H1 (cell line): ENCODE data around the gene ITPK1. TPM values are rescaled to one million over a fixed set of nuclear protein-coding genes. Genes with fewer than 3 reads are reported as not detected.

Source experiments
- CTCF ChIA-PET: fragments of 300-600 bp; sonication (Branson Sonifier 250); formaldehyde crosslinking; loops from one replicate; lab custom pipeline; 2021; ENCODE audit not compliant: partially characterized antibody; lab: Charles Lee
- POLR2A ChIA-PET: fragments of 300-600 bp; sonication (Branson Sonifier 250); formaldehyde crosslinking; loops from one replicate; lab custom pipeline; 2021; ENCODE audit warnings: inconsistent platforms; ENCODE audit not compliant: partially characterized antibody; lab: Charles Lee
- DNase-seq, 2 experiments: peaks; one replicate each; pipeline versions ENCODE4 v3.0.0 to v3.0.0-alpha.2; 2010 to 2022; ENCODE audit warnings: low spot score in 2 of 2, low read depth in 1 of 2, mixed read lengths in 1 of 2
- FAIRE-seq: peaks from 2 replicates; lab custom pipeline; 2011; peaks lifted over from hg19 to GRCh38; lab: Jason Lieb, UNC
- H2AFZ ChIP-seq: 2 replicates; pipeline ENCODE4 v1.8.1; 2012; ENCODE audit warnings: low read length, inconsistent platforms
- H2AK5ac ChIP-seq: 2 replicates; pipeline ENCODE4 v1.6.1; 2013; ENCODE audit warnings: low read depth, low read length
- H2BK120ac ChIP-seq: replicated peaks from 2 replicates; pipeline ENCODE3; 2013; ENCODE audit warnings: low read depth, low read length, inconsistent platforms
- H2BK12ac ChIP-seq: 2 replicates; pipeline ENCODE4 v1.6.1; 2013; ENCODE audit warnings: low read depth, low read length
- H2BK15ac ChIP-seq: 2 replicates; pipeline ENCODE4 v1.6.1; 2013; ENCODE audit warnings: low read length
- H2BK20ac ChIP-seq: 2 replicates; pipeline ENCODE4 v1.6.1; 2013; ENCODE audit warnings: low read length
- H2BK5ac ChIP-seq: 2 replicates; pipeline ENCODE4 v1.6.1; 2013; ENCODE audit warnings: low read depth, low read length
- H3K14ac ChIP-seq: 2 replicates; pipeline ENCODE4 v1.6.1; 2013; ENCODE audit warnings: inconsistent platforms; ENCODE audit not compliant: insufficient read length
- H3K18ac ChIP-seq: 2 replicates; pipeline ENCODE4 v1.6.1; 2013; ENCODE audit warnings: low read length; ENCODE audit errors: extremely low read depth
- H3K23ac ChIP-seq: 2 replicates; pipeline ENCODE4 v1.6.1; 2013; ENCODE audit warnings: inconsistent platforms; ENCODE audit not compliant: insufficient read length
- H3K23me2 ChIP-seq: 2 replicates; pipeline ENCODE4 v1.6.1; 2013; ENCODE audit warnings: low read depth, low read length
- H3K27ac ChIP-seq: 2 replicates; pipeline ENCODE4 v1.6.1; 2011; ENCODE audit warnings: low read depth, low read length, inconsistent platforms
- H3K27me3 ChIP-seq, 4 experiments: replicated peaks in 1 of 4; 1 replicate in 1 of 4; 2 replicates in 3 of 4; pipeline versions ENCODE4 v1.6.1 to v1.8.1; 2011 to 2013; ENCODE audit warnings: low read length in 3 of 4, mild to moderate bottlenecking in 3 of 4, inconsistent platforms in 2 of 4, mixed read lengths in 2 of 4, moderate library complexity in 1 of 4; ENCODE audit not compliant: control insufficient read depth in 3 of 4, insufficient read depth in 3 of 4; ENCODE audit errors: extremely low read depth in 1 of 4
- H3K36me3 ChIP-seq, 4 experiments: 2 replicates each; pipeline versions ENCODE4 v1.6.1 to v1.8.1; 2011 to 2013; ENCODE audit warnings: mild to moderate bottlenecking in 4 of 4, low read length in 3 of 4, moderate library complexity in 2 of 4, control low read depth in 1 of 4, inconsistent platforms in 1 of 4; ENCODE audit not compliant: insufficient read depth in 4 of 4, control insufficient read depth in 2 of 4
- H3K4ac ChIP-seq: replicated peaks from 2 replicates; pipeline ENCODE3; 2013; ENCODE audit warnings: low read length, low read depth, mixed read lengths, inconsistent platforms; ENCODE audit not compliant: insufficient read length
- H3K4me1 ChIP-seq, 4 experiments: replicated peaks in 1 of 4; 1 replicate in 1 of 4; 2 replicates in 3 of 4; pipeline versions ENCODE4 v1.6.1 to v1.8.1; 2011 to 2013; ENCODE audit warnings: low read length in 3 of 4, inconsistent platforms in 2 of 4, mixed read lengths in 1 of 4; ENCODE audit not compliant: insufficient read depth in 4 of 4, control insufficient read depth in 3 of 4
- H3K4me2 ChIP-seq, 2 experiments: 2 replicates each; pipeline versions ENCODE4 v1.6.1 to v1.8.1; 2011 to 2013; ENCODE audit warnings: low read depth in 2 of 2, low read length in 2 of 2, control low read depth in 1 of 2, inconsistent platforms in 1 of 2, mild to moderate bottlenecking in 1 of 2; ENCODE audit not compliant: insufficient read depth in 1 of 2
- H3K4me3 ChIP-seq, 4 experiments: fragments of 200-600, 300-600 bp in 1 of 4; sonication (generic), shearing (Covaris generic), sonication (Bioruptor Twin) in 1 of 4; 2 replicates each; pipeline versions ENCODE4 v1.5.1 to v1.8.1; 2011 to 2016; ENCODE audit warnings: low read length in 4 of 4, low read depth in 3 of 4, control low read depth in 2 of 4, inconsistent platforms in 2 of 4, mild to moderate bottlenecking in 2 of 4, mixed read lengths in 1 of 4, moderate library complexity in 1 of 4; ENCODE audit not compliant: insufficient read depth in 2 of 4; ENCODE audit errors: extremely low read depth in 1 of 4
- H3K56ac ChIP-seq: replicated peaks from 2 replicates; pipeline ENCODE3; 2013; ENCODE audit warnings: low read depth, mild to moderate bottlenecking, mixed read lengths, low read length, inconsistent platforms; ENCODE audit not compliant: insufficient read length
- H3K79me1 ChIP-seq: 2 replicates; pipeline ENCODE4 v1.6.1; 2013; ENCODE audit warnings: low read depth, low read length, control low read depth
- H3K79me2 ChIP-seq, 2 experiments: 2 replicates each; pipeline versions ENCODE4 v1.6.1 to v1.8.1; 2012 to 2013; ENCODE audit warnings: low read length in 2 of 2, mild to moderate bottlenecking in 2 of 2, inconsistent platforms in 1 of 2; ENCODE audit not compliant: insufficient read depth in 2 of 2, control insufficient read depth in 1 of 2
- H3K9ac ChIP-seq, 4 experiments: replicated peaks in 1 of 4; 1 replicate in 1 of 4; 2 replicates in 3 of 4; pipeline versions ENCODE4 v1.6.1 to v1.8.1; 2011 to 2013; ENCODE audit warnings: low read depth in 3 of 4, low read length in 3 of 4, control low read depth in 2 of 4, mild to moderate bottlenecking in 2 of 4, moderate library complexity in 2 of 4, inconsistent platforms in 1 of 4; ENCODE audit errors: extremely low read depth in 1 of 4
- H3K9me3 ChIP-seq, 2 experiments: 2 replicates each; pipeline versions ENCODE4 v1.6.1 to v1.8.1; 2012 to 2013; ENCODE audit warnings: mild to moderate bottlenecking in 2 of 2, moderate library complexity in 2 of 2, control low read depth in 1 of 2, inconsistent platforms in 1 of 2, low read depth in 1 of 2, low read length in 1 of 2, mixed read lengths in 1 of 2; ENCODE audit not compliant: insufficient read depth in 2 of 2
- H4K20me1 ChIP-seq, 2 experiments: replicated peaks in 1 of 2; 2 replicates each; pipeline versions ENCODE3 to v1.8.1; 2011 to 2013; ENCODE audit warnings: inconsistent platforms in 2 of 2, low read length in 2 of 2, mild to moderate bottlenecking in 1 of 2; ENCODE audit not compliant: insufficient read depth in 2 of 2, control insufficient read depth in 1 of 2
- H4K5ac ChIP-seq: 2 replicates; pipeline ENCODE4 v1.6.1; 2013; ENCODE audit warnings: low read length, low read depth, mixed read lengths, inconsistent platforms; ENCODE audit not compliant: insufficient read length
- H4K8ac ChIP-seq: 2 replicates; pipeline ENCODE4 v1.8.0; 2013; ENCODE audit warnings: mild to moderate bottlenecking, moderate library complexity, low read length, inconsistent platforms; ENCODE audit not compliant: insufficient read depth; ENCODE audit errors: extremely low read depth
- H4K91ac ChIP-seq: replicated peaks from 2 replicates; pipeline ENCODE3; 2013; ENCODE audit warnings: low read length, mixed read lengths, inconsistent platforms; ENCODE audit not compliant: insufficient read length
- ATF3 ChIP-seq: IDR thresholded peaks from 2 replicates; pipeline ENCODE4 v1.6.1; 2011; ENCODE audit warnings: low read depth, mild to moderate bottlenecking, low read length; ENCODE audit not compliant: insufficient read depth
- BCL11A ChIP-seq, 2 experiments: IDR thresholded peaks; one replicate each; pipeline ENCODE4 v1.6.1; 2011; ENCODE audit warnings: low read depth in 2 of 2, low read length in 2 of 2, mild to moderate bottlenecking in 2 of 2
- CHD1 ChIP-seq: IDR thresholded peaks from 2 replicates; pipeline ENCODE4 v1.6.1; 2012; ENCODE audit warnings: low read depth, low read length, improper control_type of control experiment
- CREB1 ChIP-seq: IDR thresholded peaks from 2 replicates; pipeline ENCODE4 v1.6.1; 2012; ENCODE audit warnings: inconsistent platforms
- MAX ChIP-seq: IDR thresholded peaks from 2 replicates; pipeline ENCODE4 v1.6.1; 2012; ENCODE audit warnings: inconsistent platforms
- WGBS, 2 experiments: shearing (Covaris generic) in 1 of 2; methylation state at CpG; one replicate each; pipeline versions ENCODE4 v1.1.6 to v1.1.7; 2013 to 2015; ENCODE audit warnings: low lambda C conversion rate in 2 of 2, mixed read lengths in 2 of 2, inconsistent platforms in 1 of 2, low coverage in 1 of 2, missing lambda C conversion rate in 1 of 2; ENCODE audit not compliant: insufficient replicate concordance in 2 of 2, insufficient coverage in 1 of 2, insufficient read length in 1 of 2; ENCODE audit errors: extremely low coverage in 1 of 2, missing lambda C conversion rate in 1 of 2; 5-methylcytosine and 5-hydroxymethylcytosine counted together
- polyA plus RNA-seq, 7 experiments: library from polyadenylated mRNA; depleted of rRNA in 3 of 7; stranded (reverse) in 5 of 7; unstranded in 2 of 7; fragments of >200 nt in 5 of 7; fragments of 200-250 nt in 2 of 7; gene quantifications; 1 replicate in 5 of 7; 2 replicates in 1 of 7; 4 replicates in 1 of 7; pipeline versions ENCODE4 v1.2.1 to v1.2.3, GENCODE V29; 2011 to 2013; ENCODE audit warnings: missing spikeins in 2 of 7, mixed read lengths in 2 of 7
- total RNA-seq: library from RNA; stranded (reverse); fragmentation: NEBNext Ultra II Directional; extraction: Animal tissue kit (Norgen Biotek cat#: 25700); gene quantifications from 2 replicates; pipeline ENCODE4 v1.2.1, GENCODE V29; 2021

Gene ITPK1
- total and polyA plus RNA-seq, 2 of the 8 experiments (the other 6 are each of a cell fraction or from before 2014, with no cell fraction given): 108 to 143 TPM

- 90% methylated on average over 5 of the region's 5 CpGs; no CpG with 5 or more reads in 1 of the 2 experiments for WGBS, 2 experiments
- no peak overlapping the region for H3K56ac ChIP-seq
Observed at GRCh38 chr14:93067088-93067487, 48.6 kb downstream of the ITPK1 start.

More at GRCh38 chr14:93067088-93067487, 48.6 kb downstream of the ITPK1 start:
- peaks cover 6 to 12% of the 10 kb centered on the region in 2 experiments for H4K20me1 ChIP-seq
- H3K79me2 ChIP-seq: peaks cover 0 to 60% of the 10 kb centered on the region in 2 experiments; a peak in 2 of 4 replicates
- ChIA-PET POLR2A (interaction anchor here (0.6 kb wide), 1 partner anchor 71 kb away, joined by 3 read pairs; no protein-coding TSS in a partner anchor), CTCF (interaction anchor here (0.6 to 1.5 kb wide), 7 partner anchors 11 to 582 kb away, joined by 3 to 4 read pairs (median 3); no protein-coding TSS in a partner anchor)
- H3K18ac ChIP-seq: no peak overlapping the region
- TF ChIP-seq ATF3 (no peak), CHD1 (no peak), MAX (no peak), CREB1 (no peak), BCL11A (IDR thresholded peaks at IDR 0.05; ENCODE audit: low read depth in 2 of 2, low read length in 2 of 2) (no peak)
- TF ChIP-seq, all 59 proteins: peak for 0
- Histone ChIP-seq H4K8ac (no peak overlapping the region), H2BK20ac (no peak overlapping the region), H4K91ac (no peak overlapping the region), H3K27ac (no peak overlapping the region), H3K4me1 (peaks cover 0 to 6% (median 2%) of the 10 kb centered on the region in 4 experiments; a peak in 4 of 7 replicates), H3K4ac (no peak overlapping the region), H2BK15ac (no peak overlapping the region), H3K4me3 (no peak overlapping the region), H3K27me3 (no peaks in the 10 kb centered on the region), H2AK5ac (no peak overlapping the region), H3K23ac (no peak overlapping the region), H2AFZ (no peak overlapping the region), H2BK12ac (no peak overlapping the region), H3K14ac (no peak overlapping the region), H3K9ac (no peak overlapping the region), H2BK120ac (no peak overlapping the region), H3K23me2 (no peaks in the 10 kb centered on the region), H2BK5ac (no peak overlapping the region), H3K36me3 (no peaks in the 10 kb centered on the region), H4K5ac (no peak overlapping the region), H3K79me1 (peaks cover 18% of the 10 kb centered on the region), H3K9me3 (no peaks in the 10 kb centered on the region), H3K4me2 (no peak overlapping the region)
- DNase-seq (no peak), FAIRE-seq (no peak)
